Endothelial cell of umbilical vein (primary cell): ENCODE measurements around the gene PRR36. TPM values are rescaled to one million over a fixed set of nuclear protein-coding genes. Genes with fewer than 3 reads are reported as not detected.

ENCODE experiments used
- BruUV-seq: library from RNA; stranded (reverse); fragments of 400-500 nt; replicated peaks from 2 replicates; lab custom pipeline; 2021; lab: Mats Ljungman, UMichigan
- CTCF ChIA-PET: fragments of 300-600, 350-600 bp; sonication (Branson Sonifier 250); formaldehyde crosslinking; loops from one replicate; lab custom pipeline; 2021; ENCODE audit warnings: antibody characterized with exemption, inconsistent platforms; lab: Charles Lee
- POLR2A ChIA-PET: fragments of 300-600, 350-600 bp; sonication (Branson Sonifier 250); formaldehyde crosslinking; loops from one replicate; lab custom pipeline; 2021; ENCODE audit warnings: antibody characterized with exemption, inconsistent platforms; lab: Charles Lee
- DNase-seq: peaks from one replicate; pipeline ENCODE4 v3.0.0-alpha.2; 2011; ENCODE audit warnings: low read depth, low spot score
- FAIRE-seq: peaks from 2 replicates; lab custom pipeline; 2011; peaks lifted over from hg19 to GRCh38; lab: Jason Lieb, UNC
- H2AFZ ChIP-seq: 2 replicates; pipeline ENCODE4 v1.6.0; 2012; ENCODE audit warnings: low read depth, low read length, control low read depth, inconsistent platforms
- H3K27ac ChIP-seq: 2 replicates; pipeline ENCODE4 v1.5.1; 2011; ENCODE audit warnings: low read depth, mild to moderate bottlenecking, control low read depth, low read length, moderate library complexity; ENCODE audit not compliant: insufficient read depth
- H3K27me3 ChIP-seq, 2 experiments: 2 replicates each; pipeline versions ENCODE4 v1.6.0 to v1.6.1; 2011; ENCODE audit warnings: low read length in 2 of 2, mixed read lengths in 1 of 2; ENCODE audit not compliant: control insufficient read depth in 2 of 2, insufficient read depth in 2 of 2
- H3K36me3 ChIP-seq, 2 experiments: 2 replicates in 1 of 2; 3 replicates in 1 of 2; pipeline ENCODE4 v1.5.1; 2011; ENCODE audit warnings: low read length in 2 of 2, mild to moderate bottlenecking in 1 of 2, moderate library complexity in 1 of 2; ENCODE audit not compliant: control insufficient read depth in 2 of 2, insufficient read depth in 2 of 2; ENCODE audit errors: extremely low read depth in 1 of 2
- H3K4me1 ChIP-seq: 3 replicates; pipeline ENCODE4 v1.5.1; 2011; ENCODE audit warnings: mild to moderate bottlenecking, low read length; ENCODE audit not compliant: control insufficient read depth, insufficient read depth; ENCODE audit errors: extremely low read depth
- H3K4me2 ChIP-seq: 2 replicates; pipeline ENCODE4 v1.6.1; 2011; ENCODE audit warnings: low read length, control low read depth, mixed read lengths; ENCODE audit not compliant: insufficient read depth
- H3K4me3 ChIP-seq, 3 experiments: fragments of 200-600 bp in 1 of 3; sonication (generic), shearing (Covaris generic) in 1 of 3; replicated peaks in 1 of 3; 2 replicates each; pipeline ENCODE4 v1.5.1; 2011 to 2016; ENCODE audit warnings: control low read depth in 3 of 3, low read length in 3 of 3, mild to moderate bottlenecking in 2 of 3, inconsistent platforms in 1 of 3, low read depth in 1 of 3, moderate library complexity in 1 of 3; ENCODE audit not compliant: insufficient read depth in 1 of 3
- H3K79me2 ChIP-seq: 2 replicates; pipeline ENCODE4 v1.6.0; 2012; ENCODE audit warnings: low read length, inconsistent platforms; ENCODE audit not compliant: control insufficient read depth, insufficient read depth
- H3K9ac ChIP-seq: replicated peaks from 2 replicates; pipeline ENCODE3; 2011; ENCODE audit warnings: low read length, control low read depth; ENCODE audit not compliant: insufficient read depth; ENCODE audit errors: extremely low read depth
- H3K9me1 ChIP-seq: replicated peaks from 3 replicates; pipeline ENCODE4 v1.6.0; 2011; ENCODE audit warnings: mild to moderate bottlenecking, low read length; ENCODE audit not compliant: control insufficient read depth, insufficient read depth; ENCODE audit errors: extremely low read depth
- H3K9me3 ChIP-seq: replicated peaks from 2 replicates; pipeline ENCODE4 v1.5.1; 2012; ENCODE audit warnings: low read length, inconsistent platforms; ENCODE audit not compliant: control insufficient read depth, insufficient read depth
- H4K20me1 ChIP-seq: replicated peaks from 2 replicates; pipeline ENCODE3; 2011; ENCODE audit warnings: mild to moderate bottlenecking, low read length; ENCODE audit not compliant: control insufficient read depth, insufficient read depth; ENCODE audit errors: extremely low read depth
- EZH2 ChIP-seq: IDR thresholded peaks from 2 replicates; pipeline ENCODE4 v1.6.1; 2012; ENCODE audit warnings: borderline replicate concordance, low read depth, mild to moderate bottlenecking, moderate library complexity, low read length, inconsistent platforms; ENCODE audit not compliant: severe bottlenecking
- FOS ChIP-seq: IDR thresholded peaks from 2 replicates; pipeline ENCODE4 v1.6.1; 2011; ENCODE audit warnings: mild to moderate bottlenecking, low read length, moderate library complexity, borderline replicate concordance; ENCODE audit not compliant: insufficient read depth
- GATA2 ChIP-seq: IDR thresholded peaks from 2 replicates; pipeline ENCODE4 v1.7.0; 2011; ENCODE audit warnings: low read depth, mild to moderate bottlenecking, moderate library complexity, mixed read lengths, low read length; ENCODE audit not compliant: insufficient read length, insufficient read depth
- JUN ChIP-seq: IDR thresholded peaks from 2 replicates; pipeline ENCODE4 v1.6.1; 2011; ENCODE audit warnings: borderline replicate concordance, low read depth; ENCODE audit not compliant: insufficient read length, insufficient read depth
- MYC ChIP-seq: IDR thresholded peaks from one replicate; pipeline ENCODE4 v1.6.1; 2011; ENCODE audit warnings: mild to moderate bottlenecking, low read depth, low read length
- POLR2A ChIP-seq: IDR thresholded peaks from 2 replicates; pipeline ENCODE4 v1.6.1; 2012; ENCODE audit warnings: low read depth, mild to moderate bottlenecking, control low read depth, low read length
- POLR2AphosphoS5 ChIP-seq: IDR thresholded peaks from 2 replicates; pipeline ENCODE4 v1.6.1; 2012; ENCODE audit warnings: low read depth, mild to moderate bottlenecking, control low read depth, low read length, moderate library complexity; ENCODE audit not compliant: insufficient read depth
- dilution Hi-C: fragments of 300-500 bp; cut with MboI; formaldehyde crosslinking; loops from one replicate; pipeline ENCODE4 v1.15.0; 2019; ENCODE audit warnings: low sequenced_read_pairs; ENCODE audit not compliant: extremely low pct_ligation_motif_present
- intact Hi-C: fragments of 100-400 bp; cut with micrococcal nuclease; formaldehyde crosslinking; loops from one replicate; pipeline ENCODE4 v1.10.0; 2022
- polyA plus RNA-seq, 4 experiments: library from polyadenylated mRNA; depleted of rRNA in 3 of 4; stranded (reverse) in 3 of 4; unstranded in 1 of 4; fragments of >200 nt; gene quantifications; 2 replicates each; pipeline versions ENCODE4 v1.2.1 to v1.2.3, GENCODE V29; 2011 to 2012; ENCODE audit warnings: missing spikeins in 1 of 4
- total RNA-seq: library from RNA; stranded (reverse); gene quantifications from 2 replicates; pipeline ENCODE4 v1.2.3, GENCODE V29; 2021
- TF ChIP-seq, protein P1 (sequence below), 2 donors: IDR thresholded peaks; 1 replicate in 1 of 2; 2 replicates in 1 of 2; pipeline ENCODE4 v1.5.1; 2011; ENCODE audit warnings: low read length in 2 of 2, mild to moderate bottlenecking in 2 of 2, moderate library complexity in 2 of 2, control low read depth in 1 of 2, inconsistent platforms in 1 of 2, low read depth in 1 of 2; ENCODE audit not compliant: insufficient read depth in 1 of 2; ENCODE audit errors: extremely low read depth in 1 of 2
- TF ChIP-seq, protein P2 (sequence below): IDR thresholded peaks from 2 replicates; pipeline ENCODE4 v1.6.1; 2011; ENCODE audit not compliant: insufficient read depth, insufficient read length

Gene PRR36
- total and polyA plus RNA-seq, 2 donors (not counting 3 experiments of a cell fraction or from before 2014, with no cell fraction given) = not detected

DNA sequence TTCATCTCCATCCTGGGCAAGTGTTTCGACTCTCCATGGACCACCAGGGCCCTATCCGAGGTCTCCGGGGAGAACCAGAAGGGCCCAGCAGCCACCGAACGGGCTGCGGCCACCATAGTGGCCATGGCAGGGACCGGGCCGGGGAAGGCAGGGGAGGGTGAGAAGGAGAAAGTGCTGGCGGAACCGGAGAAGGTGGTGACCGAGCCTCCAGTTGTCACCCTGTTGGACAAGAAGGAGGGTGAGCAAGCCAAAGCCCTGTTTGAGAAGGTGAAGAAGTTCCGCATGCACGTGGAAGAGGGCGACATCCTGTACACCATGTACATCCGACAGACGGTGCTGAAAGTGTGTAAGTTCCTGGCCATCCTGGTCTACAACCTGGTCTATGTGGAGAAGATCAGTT, 24.8 kb upstream of the PRR36 start:
- POLR2A ChIA-PET = no interaction called here
- Histone ChIP-seq H3K27ac (no peak overlapping the region), H2AFZ (no peak overlapping the region), H3K27me3 (no peaks in the 10 kb centered on the region), H3K79me2 (no peaks in the 10 kb centered on the region), H4K20me1 (no peaks in the 10 kb centered on the region), H3K4me1 (peaks cover 8% of the 10 kb centered on the region), H3K36me3 (no peaks in the 10 kb centered on the region), H3K4me2 (no peak overlapping the region), H3K9me3 (no peaks in the 10 kb centered on the region), H3K9ac (no peak overlapping the region), H3K4me3 (no peak overlapping the region), H3K9me1 (no peaks in the 10 kb centered on the region)
- BruUV-seq = no TSS peak
- no peak for FAIRE-seq
- CTCF ChIA-PET = no interaction called here
- DNase-seq = no peak
- no peak for TF ChIP-seq GATA2
- TF ChIP-seq MYC = no peak
- no peak for TF ChIP-seq EZH2
- TF ChIP-seq, protein P1, sequence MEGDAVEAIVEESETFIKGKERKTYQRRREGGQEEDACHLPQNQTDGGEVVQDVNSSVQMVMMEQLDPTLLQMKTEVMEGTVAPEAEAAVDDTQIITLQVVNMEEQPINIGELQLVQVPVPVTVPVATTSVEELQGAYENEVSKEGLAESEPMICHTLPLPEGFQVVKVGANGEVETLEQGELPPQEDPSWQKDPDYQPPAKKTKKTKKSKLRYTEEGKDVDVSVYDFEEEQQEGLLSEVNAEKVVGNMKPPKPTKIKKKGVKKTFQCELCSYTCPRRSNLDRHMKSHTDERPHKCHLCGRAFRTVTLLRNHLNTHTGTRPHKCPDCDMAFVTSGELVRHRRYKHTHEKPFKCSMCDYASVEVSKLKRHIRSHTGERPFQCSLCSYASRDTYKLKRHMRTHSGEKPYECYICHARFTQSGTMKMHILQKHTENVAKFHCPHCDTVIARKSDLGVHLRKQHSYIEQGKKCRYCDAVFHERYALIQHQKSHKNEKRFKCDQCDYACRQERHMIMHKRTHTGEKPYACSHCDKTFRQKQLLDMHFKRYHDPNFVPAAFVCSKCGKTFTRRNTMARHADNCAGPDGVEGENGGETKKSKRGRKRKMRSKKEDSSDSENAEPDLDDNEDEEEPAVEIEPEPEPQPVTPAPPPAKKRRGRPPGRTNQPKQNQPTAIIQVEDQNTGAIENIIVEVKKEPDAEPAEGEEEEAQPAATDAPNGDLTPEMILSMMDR (IDR thresholded peaks at IDR 0.05; ENCODE audit: extremely low read depth in 1 of 2, insufficient read depth in 1 of 2, low read depth in 1 of 2, low read length in 2 of 2) = no peak
- no peak for TF ChIP-seq JUN
- no peak for TF ChIP-seq POLR2AphosphoS5
- TF ChIP-seq FOS = no peak
- no peak for TF ChIP-seq POLR2A
- TF ChIP-seq, protein P2, sequence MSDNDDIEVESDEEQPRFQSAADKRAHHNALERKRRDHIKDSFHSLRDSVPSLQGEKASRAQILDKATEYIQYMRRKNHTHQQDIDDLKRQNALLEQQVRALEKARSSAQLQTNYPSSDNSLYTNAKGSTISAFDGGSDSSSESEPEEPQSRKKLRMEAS = no peak
- dilution Hi-C loops = no loop called here
- intact Hi-C loops = no loop called here
